Smooth muscle cell (in vitro differentiated cells): Measurements from ENCODE around the gene AOAH. TPM values are rescaled to one million over a fixed set of nuclear protein-coding genes. Genes with fewer than 3 reads are reported as not detected.

Source experiments
- DNase-seq: peaks from one replicate; lab custom pipeline; 2025; ENCODE audit not compliant: unreplicated experiment; lab: John Stamatoyannopoulos, UW
- H2AFZ ChIP-seq: fragments of 200-600 bp; sonication (generic); 2 replicates; pipeline ENCODE4 v1.6.0; 2016; ENCODE audit warnings: antibody characterized with exemption, low read depth, mild to moderate bottlenecking
- H3F3A ChIP-seq: fragments of 200-600 bp; sonication (generic); 2 replicates; pipeline ENCODE4 v1.6.0; 2017; ENCODE audit warnings: antibody characterized with exemption, low read depth
- H3K27ac ChIP-seq: fragments of 200-600 bp; sonication (generic); 2 replicates; pipeline ENCODE4 v1.5.1; 2016; ENCODE audit warnings: low read depth, mild to moderate bottlenecking
- H3K27me3 ChIP-seq: fragments of 200-600 bp; sonication (generic); 2 replicates; pipeline ENCODE4 v1.6.1; 2016; ENCODE audit warnings: low read depth, mild to moderate bottlenecking
- H3K36me3 ChIP-seq: fragments of 200-600 bp; sonication (generic); 2 replicates; pipeline ENCODE4 v1.5.1; 2016; ENCODE audit warnings: low read depth
- H3K4me1 ChIP-seq: fragments of 200-600 bp; sonication (generic); 2 replicates; pipeline ENCODE4 v1.5.1; 2016; ENCODE audit warnings: low read depth
- H3K4me2 ChIP-seq: fragments of 200-600 bp; sonication (generic); 2 replicates; pipeline ENCODE4 v1.6.0; 2016; ENCODE audit warnings: mild to moderate bottlenecking
- H3K4me3 ChIP-seq: fragments of 200-600 bp; sonication (generic); 2 replicates; pipeline ENCODE4 v1.5.1; 2016; ENCODE audit warnings: mild to moderate bottlenecking
- H3K79me2 ChIP-seq: fragments of 200-600 bp; sonication (generic); 2 replicates; pipeline ENCODE4 v1.6.0; 2016; ENCODE audit warnings: low read depth, mild to moderate bottlenecking
- H3K9ac ChIP-seq: fragments of 200-600 bp; sonication (generic); 2 replicates; pipeline ENCODE4 v1.6.0; 2016; ENCODE audit warnings: low read depth
- H3K9me3 ChIP-seq: fragments of 200-600 bp; sonication (generic); replicated peaks from 2 replicates; pipeline ENCODE4 v1.5.1; 2016; ENCODE audit warnings: low read depth
- H4K20me1 ChIP-seq: fragments of 200-600 bp; sonication (generic); 2 replicates; pipeline ENCODE4 v1.6.0; 2016; ENCODE audit warnings: low read depth
- WGBS: methylation state at CpG from one replicate; pipeline ENCODE4 v1.1.7; 2016; ENCODE audit warnings: low lambda C conversion rate; 5-methylcytosine and 5-hydroxymethylcytosine counted together
- polyA plus RNA-seq: library from polyadenylated mRNA; unstranded; fragments of >200 nt; fragmentation: Nextera tagmentation; extraction: Ambion mirVana; gene quantifications from 2 replicates; pipeline ENCODE4 v1.2.1, GENCODE V29; 2016
- total RNA-seq: library from RNA; depleted of rRNA; stranded (reverse); fragments of >200 nt; gene quantifications from 2 replicates; pipeline ENCODE4 v1.2.3, GENCODE V29; 2014
- TF ChIP-seq, protein P1 (sequence below): fragments of 200-600 bp; sonication (generic); IDR thresholded peaks from 2 replicates; pipeline ENCODE4 v1.5.1; 2017; ENCODE audit warnings: borderline replicate concordance, mild to moderate bottlenecking, antibody characterized with exemption; ENCODE audit not compliant: insufficient read depth, poor library complexity, severe bottlenecking

Gene AOAH
- total and polyA plus RNA-seq, 2 experiments from 2014 or later, result not detected

DNA sequence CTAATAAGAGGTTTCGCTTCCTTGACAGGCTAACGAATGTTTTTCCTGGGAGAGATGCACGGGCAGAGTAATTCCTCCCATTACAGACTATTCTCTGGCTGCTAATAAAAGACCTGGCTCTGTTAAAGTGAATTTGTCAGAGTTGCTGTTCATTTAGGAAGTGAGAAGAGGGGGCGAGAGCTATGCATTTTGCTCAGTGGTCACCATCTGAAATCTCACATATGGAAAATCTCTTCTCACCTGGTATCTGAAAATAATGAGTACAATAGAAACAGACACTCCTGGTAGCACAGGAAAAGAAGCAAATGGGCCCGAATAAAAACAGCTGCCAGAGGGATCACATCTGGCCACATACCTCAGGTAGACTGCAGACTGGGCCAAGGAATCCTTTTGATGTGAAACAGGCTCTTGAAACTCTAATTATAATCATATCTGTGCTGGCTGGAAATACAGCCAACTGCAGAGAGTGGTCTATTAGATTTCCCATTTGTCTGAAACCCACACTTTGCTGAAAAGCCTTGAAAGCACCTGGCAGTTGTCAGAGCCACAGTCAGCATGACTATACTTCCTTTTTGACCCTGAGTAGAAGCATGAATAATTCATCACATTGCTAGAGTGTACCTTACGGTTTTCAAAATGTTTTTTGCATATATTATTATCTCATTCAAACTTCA is 33.6 kb downstream of the AOAH start:
- H2AFZ ChIP-seq, result no peak overlapping the region
- no peak overlapping the region for H3K4me3 ChIP-seq
- no peaks in the 10 kb centered on the region for H3F3A ChIP-seq
- no peaks in the 10 kb centered on the region for H3K36me3 ChIP-seq
- 77% methylated on average over 6 of the region's 6 CpGs for WGBS
- no peaks in the 10 kb centered on the region for H3K79me2 ChIP-seq
- no peaks in the 10 kb centered on the region for H4K20me1 ChIP-seq
- H3K9ac ChIP-seq, result no peak overlapping the region
- TF ChIP-seq, protein P1, sequence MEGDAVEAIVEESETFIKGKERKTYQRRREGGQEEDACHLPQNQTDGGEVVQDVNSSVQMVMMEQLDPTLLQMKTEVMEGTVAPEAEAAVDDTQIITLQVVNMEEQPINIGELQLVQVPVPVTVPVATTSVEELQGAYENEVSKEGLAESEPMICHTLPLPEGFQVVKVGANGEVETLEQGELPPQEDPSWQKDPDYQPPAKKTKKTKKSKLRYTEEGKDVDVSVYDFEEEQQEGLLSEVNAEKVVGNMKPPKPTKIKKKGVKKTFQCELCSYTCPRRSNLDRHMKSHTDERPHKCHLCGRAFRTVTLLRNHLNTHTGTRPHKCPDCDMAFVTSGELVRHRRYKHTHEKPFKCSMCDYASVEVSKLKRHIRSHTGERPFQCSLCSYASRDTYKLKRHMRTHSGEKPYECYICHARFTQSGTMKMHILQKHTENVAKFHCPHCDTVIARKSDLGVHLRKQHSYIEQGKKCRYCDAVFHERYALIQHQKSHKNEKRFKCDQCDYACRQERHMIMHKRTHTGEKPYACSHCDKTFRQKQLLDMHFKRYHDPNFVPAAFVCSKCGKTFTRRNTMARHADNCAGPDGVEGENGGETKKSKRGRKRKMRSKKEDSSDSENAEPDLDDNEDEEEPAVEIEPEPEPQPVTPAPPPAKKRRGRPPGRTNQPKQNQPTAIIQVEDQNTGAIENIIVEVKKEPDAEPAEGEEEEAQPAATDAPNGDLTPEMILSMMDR, result no peak
- H3K9me3 ChIP-seq, result no peaks in the 10 kb centered on the region
- no peaks in the 10 kb centered on the region for H3K27me3 ChIP-seq
- H3K27ac ChIP-seq, result no peak overlapping the region
- no peaks in the 10 kb centered on the region for H3K4me1 ChIP-seq
- no peak for DNase-seq
- H3K4me2 ChIP-seq, result no peak overlapping the region

DNA sequence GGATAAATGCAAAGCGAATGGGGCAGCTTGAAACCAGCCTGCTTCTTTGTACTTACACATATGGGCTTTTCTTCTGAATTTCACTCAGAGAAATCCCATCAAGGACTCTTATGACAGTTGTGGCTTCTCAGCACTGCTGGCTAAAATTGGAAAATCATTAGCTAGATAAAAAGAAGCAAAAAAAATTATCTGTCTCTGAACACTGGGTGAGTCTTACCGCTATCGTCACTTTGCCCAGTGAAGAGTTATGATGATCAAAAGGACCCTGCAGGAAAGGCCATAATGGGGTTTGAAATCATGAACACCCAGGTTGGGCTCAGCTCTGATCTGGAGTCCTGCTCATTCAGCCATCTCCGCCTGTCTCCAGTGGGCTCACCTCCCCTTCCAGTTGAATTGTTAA is 34.3 kb downstream of the AOAH start:
- no peaks in the 10 kb centered on the region for H3K36me3 ChIP-seq
- H3K27me3 ChIP-seq, result no peaks in the 10 kb centered on the region
- no peaks in the 10 kb centered on the region for H3K9me3 ChIP-seq
- WGBS, result 89% methylated on average over 4 of the region's 4 CpGs
- H3K4me1 ChIP-seq, result no peaks in the 10 kb centered on the region
- H3K79me2 ChIP-seq, result no peaks in the 10 kb centered on the region
- DNase-seq, result no peak
- TF ChIP-seq, protein P1, result no peak
- no peak overlapping the region for H3K4me3 ChIP-seq
- no peaks in the 10 kb centered on the region for H4K20me1 ChIP-seq
- H3K27ac ChIP-seq, result no peak overlapping the region
- H3F3A ChIP-seq, result no peaks in the 10 kb centered on the region
- H3K4me2 ChIP-seq, result no peak overlapping the region
- no peak overlapping the region for H2AFZ ChIP-seq
- H3K9ac ChIP-seq, result no peak overlapping the region

DNA sequence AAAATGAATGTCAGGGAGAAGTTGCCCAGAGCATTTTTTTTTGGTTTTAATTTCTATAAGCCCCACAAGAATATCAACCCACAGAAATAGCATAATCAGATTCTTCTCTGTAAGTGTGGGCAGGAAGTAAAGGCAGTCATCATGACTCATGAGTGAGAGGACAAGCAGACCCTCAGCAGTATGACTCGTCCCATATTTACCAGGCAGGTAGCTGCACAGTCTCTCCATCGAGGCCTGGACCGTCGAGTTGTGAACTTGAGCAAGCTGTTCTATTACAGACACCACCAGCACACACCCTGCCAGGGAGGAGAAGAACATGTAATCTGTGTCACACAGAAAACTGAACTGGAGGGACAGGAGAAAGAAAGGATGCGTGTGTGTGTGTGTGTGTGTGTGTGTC is 37.8 kb downstream of the AOAH start:
- Histone ChIP-seq H3K27me3 (no peaks in the 10 kb centered on the region), H3K4me3 (no peak overlapping the region), H3K36me3 (no peaks in the 10 kb centered on the region), H2AFZ (no peak overlapping the region), H4K20me1 (no peaks in the 10 kb centered on the region), H3K79me2 (no peaks in the 10 kb centered on the region), H3K4me2 (no peak overlapping the region), H3K9me3 (no peaks in the 10 kb centered on the region), H3K4me1 (no peaks in the 10 kb centered on the region), H3F3A (no peaks in the 10 kb centered on the region), H3K9ac (no peak overlapping the region), H3K27ac (no peak overlapping the region)
- WGBS, result 31% methylated on average over 5 of the region's 5 CpGs
- TF ChIP-seq, protein P1, result no peak
- no peak for DNase-seq

DNA sequence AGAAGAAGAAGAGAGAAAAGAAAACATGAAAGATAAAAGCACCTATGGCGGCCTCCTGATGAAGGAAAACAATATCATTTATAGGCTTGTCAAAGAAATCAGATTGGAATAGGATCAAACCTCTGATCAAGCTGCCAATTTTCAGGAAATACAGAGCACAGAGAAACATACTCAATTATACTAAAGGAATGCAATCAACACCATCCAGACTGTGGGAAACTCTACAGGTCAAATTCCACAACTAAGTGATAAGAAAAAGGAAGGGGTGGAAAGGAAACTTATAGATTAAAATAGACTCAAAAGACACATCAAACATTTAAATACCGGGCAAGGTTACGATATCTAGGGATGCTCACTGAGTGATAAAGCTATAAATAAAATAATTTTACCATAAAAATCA is 39.3 kb downstream of the AOAH start:
- no peak overlapping the region for H3K9ac ChIP-seq
- H3K4me3 ChIP-seq, result no peak overlapping the region
- no peaks in the 10 kb centered on the region for H4K20me1 ChIP-seq
- no peak overlapping the region for H3K4me2 ChIP-seq
- H3K9me3 ChIP-seq, result no peaks in the 10 kb centered on the region
- TF ChIP-seq, protein P1, result no peak
- H3F3A ChIP-seq, result no peaks in the 10 kb centered on the region
- no peak for DNase-seq
- H3K27me3 ChIP-seq, result no peaks in the 10 kb centered on the region
- H3K27ac ChIP-seq, result no peak overlapping the region
- no peaks in the 10 kb centered on the region for H3K4me1 ChIP-seq
- no peaks in the 10 kb centered on the region for H3K79me2 ChIP-seq
- no peaks in the 10 kb centered on the region for H3K36me3 ChIP-seq
- H2AFZ ChIP-seq, result no peak overlapping the region
- 93% methylated on average over 3 of the region's 3 CpGs for WGBS
